Activated B cell treated with CpG ODN at 0.5 μM for 24 hours (primary cell): ENCODE data around the gene NBEAL2. TPM values are rescaled to one million over a fixed set of nuclear protein-coding genes. Genes with fewer than 3 reads are reported as not detected.

Source experiments
- ATAC-seq: fragments of 200-7000 bp; cut with Tn5 transposase; one replicate; pipeline ENCODE4 v1.10.0; 2021; ENCODE audit warnings: low read depth, mild to moderate bottlenecking, moderate library complexity
- CTCF ChIA-PET: fragments of 350-600 bp; sonication (Branson Sonifier 250); formaldehyde crosslinking; loops from one replicate; lab custom pipeline; 2021; ENCODE audit warnings: antibody characterized with exemption; lab: Charles Lee
- POLR2A ChIA-PET: fragments of 350-600 bp; sonication (Branson Sonifier 250); formaldehyde crosslinking; loops from one replicate; lab custom pipeline; 2021; ENCODE audit warnings: antibody characterized with exemption; lab: Charles Lee
- DNase-seq: peaks from one replicate; pipeline ENCODE4 v3.0.0; 2022
- H3K27ac Mint-ChIP-seq: one replicate; pipeline ENCODE4 v1.8.0; 2020; ENCODE audit warnings: mixed read lengths
- H3K27me3 Mint-ChIP-seq: one replicate; pipeline ENCODE4 v1.8.0; 2021; ENCODE audit warnings: mixed read lengths
- H3K36me3 Mint-ChIP-seq: one replicate; pipeline ENCODE4 v1.8.0; 2021; ENCODE audit warnings: low read depth, mixed read lengths
- H3K4me1 Mint-ChIP-seq: one replicate; pipeline ENCODE4 v1.8.0; 2021; ENCODE audit warnings: mixed read lengths
- H3K4me3 Mint-ChIP-seq: one replicate; pipeline ENCODE4 v1.8.0; 2020; ENCODE audit warnings: mild to moderate bottlenecking, mixed read lengths
- H3K9me3 Mint-ChIP-seq: one replicate; pipeline ENCODE4 v1.8.0; 2020; ENCODE audit warnings: mixed read lengths
- intact Hi-C: fragments of 100-400 bp; cut with micrococcal nuclease; formaldehyde crosslinking; loops from one replicate; pipeline ENCODE4 v1.15.1; 2024
- total RNA-seq: library from RNA; stranded (reverse); gene quantifications from 2 replicates; pipeline ENCODE4 v1.2.3, GENCODE V29; 2022
- TF ChIP-seq, protein P1 (sequence below): fragments of 200-600 bp; IDR thresholded peaks from one replicate; pipeline ENCODE4 v1.8.0; 2022; ENCODE audit warnings: antibody characterized with exemption, mild to moderate bottlenecking

NBEAL2 gene
- total RNA-seq, 1 donor from 2014 or later = 98.6 TPM

DNA sequence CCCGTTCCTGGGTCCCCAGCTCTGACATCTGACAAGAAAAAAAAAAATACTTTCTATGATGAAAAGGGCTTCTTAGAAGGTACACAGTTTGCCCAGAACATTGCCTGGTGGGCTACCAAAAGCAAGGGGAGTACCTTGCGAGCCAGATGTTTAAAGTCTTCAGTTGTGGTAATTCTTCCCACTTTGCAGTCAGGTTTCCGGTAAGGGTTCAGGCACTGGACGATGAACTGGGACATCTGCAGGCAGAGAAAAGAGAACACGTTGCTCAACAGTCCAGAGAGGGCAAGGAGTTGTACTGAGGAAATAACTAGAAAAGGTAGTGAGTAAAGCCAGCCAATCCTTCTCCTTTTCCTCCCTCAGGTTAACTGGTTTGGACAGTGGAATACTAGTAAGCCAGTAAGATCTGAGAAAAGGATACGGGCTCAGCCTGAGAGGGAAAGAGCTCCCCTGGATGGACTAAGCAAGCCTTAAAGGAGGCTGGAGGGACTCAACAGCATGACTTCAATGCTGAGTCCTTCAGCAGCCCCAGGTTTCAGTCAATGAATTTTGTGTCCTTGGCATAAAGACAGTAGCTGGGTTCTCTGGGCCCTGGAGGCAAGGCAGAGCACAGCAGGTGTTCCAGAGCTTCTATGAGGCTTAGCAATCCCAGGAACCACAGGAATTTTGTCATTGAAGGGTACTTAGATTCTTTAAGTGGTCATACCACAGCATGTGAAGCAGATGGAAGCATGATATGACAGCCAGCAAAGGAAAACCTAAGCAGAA lies 38.2 kb downstream of the NBEAL2 start:
- intact Hi-C loops = loop anchor here (1.0 to 10.0 kb wide), 2 partner anchors 8 to 307 kb away; no protein-coding TSS in a partner anchor
- Mint-ChIP-seq H3K36me3 (peaks cover 67% of the 10 kb centered on the region), H3K9me3 (no peaks in the 10 kb centered on the region), H3K4me1 (peaks cover 39% of the 10 kb centered on the region), H3K27ac (peak overlapping the region; percentile 78), H3K4me3 (peak overlapping the region; percentile 42), H3K27me3 (no peaks in the 10 kb centered on the region)
- ChIA-PET POLR2A (interaction anchor here (0.7 to 1.5 kb wide), 5 partner anchors 11 to 109 kb away, joined by 3 to 14 read pairs (median 4); partner anchors contain the start of genes CCDC12 and NBEAL2), CTCF (no interaction called here)
- TF ChIP-seq, protein P1, sequence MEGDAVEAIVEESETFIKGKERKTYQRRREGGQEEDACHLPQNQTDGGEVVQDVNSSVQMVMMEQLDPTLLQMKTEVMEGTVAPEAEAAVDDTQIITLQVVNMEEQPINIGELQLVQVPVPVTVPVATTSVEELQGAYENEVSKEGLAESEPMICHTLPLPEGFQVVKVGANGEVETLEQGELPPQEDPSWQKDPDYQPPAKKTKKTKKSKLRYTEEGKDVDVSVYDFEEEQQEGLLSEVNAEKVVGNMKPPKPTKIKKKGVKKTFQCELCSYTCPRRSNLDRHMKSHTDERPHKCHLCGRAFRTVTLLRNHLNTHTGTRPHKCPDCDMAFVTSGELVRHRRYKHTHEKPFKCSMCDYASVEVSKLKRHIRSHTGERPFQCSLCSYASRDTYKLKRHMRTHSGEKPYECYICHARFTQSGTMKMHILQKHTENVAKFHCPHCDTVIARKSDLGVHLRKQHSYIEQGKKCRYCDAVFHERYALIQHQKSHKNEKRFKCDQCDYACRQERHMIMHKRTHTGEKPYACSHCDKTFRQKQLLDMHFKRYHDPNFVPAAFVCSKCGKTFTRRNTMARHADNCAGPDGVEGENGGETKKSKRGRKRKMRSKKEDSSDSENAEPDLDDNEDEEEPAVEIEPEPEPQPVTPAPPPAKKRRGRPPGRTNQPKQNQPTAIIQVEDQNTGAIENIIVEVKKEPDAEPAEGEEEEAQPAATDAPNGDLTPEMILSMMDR = no peak
- no peak for ATAC-seq
- no peak for DNase-seq

DNA sequence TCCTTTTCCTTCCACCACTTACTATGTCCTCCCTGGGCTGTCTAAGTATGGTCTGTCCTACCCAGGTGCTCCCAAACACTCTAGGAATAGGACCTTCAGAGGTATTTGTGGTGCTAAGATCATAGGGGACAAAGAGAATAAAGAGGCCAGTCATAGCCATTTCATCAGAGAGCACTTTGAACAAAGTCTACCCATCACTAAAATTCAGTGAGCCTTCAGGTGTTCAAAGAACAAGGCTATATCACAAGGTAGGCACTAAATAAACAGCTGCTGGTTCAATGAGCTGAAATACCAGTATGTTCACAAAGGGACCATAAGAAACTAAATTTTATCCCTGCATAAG lies 38.8 kb downstream of the NBEAL2 start:
- POLR2A ChIA-PET = no interaction called here

DNA sequence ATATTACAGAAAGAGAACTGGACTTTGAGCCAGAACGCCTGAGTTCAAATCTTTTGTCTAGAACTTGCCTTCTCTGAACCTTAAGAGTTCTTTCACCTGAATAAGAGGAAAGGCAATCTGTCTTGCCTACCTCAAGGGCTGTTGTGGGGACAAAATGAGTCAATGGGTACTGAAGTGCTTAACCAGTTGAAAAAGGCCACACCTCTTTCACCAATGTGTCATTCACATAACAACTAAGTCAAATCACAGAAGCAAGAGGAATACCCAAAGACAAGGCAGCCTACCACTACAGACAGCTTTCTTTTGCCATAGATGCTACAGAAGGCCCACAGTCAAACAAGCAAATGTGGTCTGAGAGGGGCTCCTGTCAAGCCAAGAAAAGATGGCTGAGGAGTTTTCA lies 39.7 kb downstream of the NBEAL2 start:
- H3K36me3 Mint-ChIP-seq = peaks cover 59% of the 10 kb centered on the region
- TF ChIP-seq, protein P1 = no peak
- no peaks in the 10 kb centered on the region for H3K9me3 Mint-ChIP-seq
- peaks cover 39% of the 10 kb centered on the region for H3K4me1 Mint-ChIP-seq
- ATAC-seq (peak; percentile 47), DNase-seq (no peak)
- peak overlapping the region; percentile 5 for H3K27ac Mint-ChIP-seq
- ChIA-PET POLR2A (interaction anchor here (0.8 to 2.6 kb wide), 3 partner anchors 10 to 39 kb away, joined by 3 to 7 read pairs (median 5); partner anchors contain the start of gene NBEAL2), CTCF (interaction anchor here (1.2 kb wide), 1 partner anchor 9 kb away, joined by 3 read pairs; no protein-coding TSS in a partner anchor)
- H3K27me3 Mint-ChIP-seq = no peaks in the 10 kb centered on the region
- intact Hi-C loops = loop anchor here (10.0 kb wide), 1 partner anchor 306 kb away; no protein-coding TSS in a partner anchor
- H3K4me3 Mint-ChIP-seq = no peak overlapping the region

More for the DNA sequence above, 38.8 kb downstream of the NBEAL2 start:
- TF ChIP-seq, protein P1 = no peak
- Mint-ChIP-seq H3K27me3 (no peaks in the 10 kb centered on the region), H3K36me3 (peaks cover 67% of the 10 kb centered on the region), H3K9me3 (no peaks in the 10 kb centered on the region), H3K27ac (peak overlapping the region; percentile 68), H3K4me1 (peaks cover 39% of the 10 kb centered on the region), H3K4me3 (no peak overlapping the region)
- intact Hi-C loops = loop anchor here (10.0 kb wide), 1 partner anchor 307 kb away; no protein-coding TSS in a partner anchor
- DNase-seq = no peak
- no peak for ATAC-seq
- CTCF ChIA-PET = no interaction called here

DNA sequence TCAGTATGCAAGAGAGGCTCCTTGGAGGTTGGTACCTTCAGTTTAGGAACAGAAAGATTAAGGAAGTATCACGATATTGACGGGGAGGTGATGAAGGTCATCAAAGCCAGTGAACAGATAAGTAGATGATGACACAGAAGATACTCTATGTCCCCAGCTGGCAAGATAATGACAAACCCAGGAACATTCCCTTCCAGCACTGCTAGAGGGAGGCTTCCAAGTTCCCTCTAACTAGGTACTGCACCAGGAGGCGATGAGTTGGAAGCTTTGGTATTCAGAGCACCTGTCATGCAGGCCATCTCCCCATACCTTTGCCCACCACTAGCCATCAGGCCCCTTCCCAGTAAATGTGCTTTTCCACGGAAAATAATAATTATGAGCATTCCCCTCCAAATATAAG lies 40.8 kb downstream of the NBEAL2 start:
- ChIA-PET CTCF (interaction anchor here (1.2 kb wide), 1 partner anchor 8 kb away, joined by 3 read pairs; no protein-coding TSS in a partner anchor), POLR2A (interaction anchor here (1.6 to 2.6 kb wide), 2 partner anchors 11 to 40 kb away, joined by 5 to 7 read pairs; partner anchors contain the start of gene NBEAL2)
- Mint-ChIP-seq H3K9me3 (no peaks in the 10 kb centered on the region), H3K27ac (peak overlapping the region; percentile 66), H3K27me3 (no peaks in the 10 kb centered on the region), H3K36me3 (peaks cover 55% of the 10 kb centered on the region), H3K4me1 (peaks cover 47% of the 10 kb centered on the region), H3K4me3 (no peak overlapping the region)
- intact Hi-C loops = no loop called here
- DNase-seq (no peak), ATAC-seq (no peak)
- TF ChIP-seq, protein P1 = no peak

DNA sequence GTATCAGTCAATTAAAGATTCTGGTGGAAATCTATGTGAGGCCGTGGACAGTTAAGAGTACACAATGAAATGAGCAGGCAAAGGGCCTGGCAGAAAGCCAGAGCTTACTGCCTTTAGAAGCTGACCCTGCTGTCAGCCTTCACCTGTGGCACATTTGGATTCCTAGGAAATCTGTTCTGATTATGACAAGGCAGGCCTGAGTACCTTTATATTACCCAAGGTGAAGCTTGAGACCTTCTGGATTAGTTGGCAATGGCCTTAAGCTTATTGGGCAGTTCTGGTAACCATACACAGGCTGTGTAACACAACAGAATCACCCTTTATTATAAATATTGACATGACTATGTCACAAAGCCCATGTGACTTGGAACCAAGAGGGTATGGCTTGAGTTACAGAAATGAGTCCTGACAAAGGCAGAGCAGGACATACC lies 43.2 kb downstream of the NBEAL2 start:
- Mint-ChIP-seq H3K9me3 (no peaks in the 10 kb centered on the region), H3K27me3 (no peaks in the 10 kb centered on the region), H3K4me1 (peaks cover 41% of the 10 kb centered on the region), H3K27ac (no peak overlapping the region), H3K36me3 (peaks cover 52% of the 10 kb centered on the region), H3K4me3 (no peak overlapping the region)
- ChIA-PET POLR2A (interaction anchor here (0.6 kb wide), 1 partner anchor 50 kb away, joined by 4 read pairs; no protein-coding TSS in a partner anchor), CTCF (no interaction called here)
- intact Hi-C loops = no loop called here
- no peak for ATAC-seq
- TF ChIP-seq, protein P1 = no peak
- no peak for DNase-seq
